Transverse colon (tissue), 4 donors: ENCODE measurements around the gene ANO3. TPM values are rescaled to one million over a fixed set of nuclear protein-coding genes. Genes with fewer than 3 reads are reported as not detected.

Source experiments
- DNase-seq: peaks from one replicate; pipeline ENCODE4 v3.0.0-alpha.2; 2019
- H3K27ac ChIP-seq, 4 donors: fragments of 200-600 bp; sonication (generic); 2 replicates each; pipeline ENCODE4 v1.5.1; 2016 to 2018; ENCODE audit warnings: inconsistent platforms in 4 of 4
- H3K27me3 ChIP-seq: fragments of 200-600 bp; sonication (generic); 2 replicates; pipeline ENCODE4 v1.5.1; 2017; ENCODE audit warnings: inconsistent platforms
- H3K36me3 ChIP-seq, 4 donors: fragments of 200-600 bp; sonication (generic); 2 replicates each; pipeline ENCODE4 v1.5.1; 2017 to 2019; ENCODE audit warnings: inconsistent platforms in 4 of 4
- H3K4me1 ChIP-seq, 4 donors: fragments of 200-600 bp; sonication (generic); 2 replicates each; pipeline ENCODE4 v1.5.1; 2017 to 2020; ENCODE audit warnings: inconsistent platforms in 4 of 4
- H3K4me3 ChIP-seq, 4 donors: fragments of 200-600 bp; sonication (generic); 1 replicate in 1 of 4; 2 replicates in 3 of 4; pipeline versions ENCODE4 v1.5.1 to v1.6.1; 2017 to 2019; ENCODE audit warnings: inconsistent platforms in 4 of 4
- H3K9me3 ChIP-seq, 2 donors: fragments of 200-600 bp; sonication (generic); 2 replicates each; pipeline ENCODE4 v1.5.1; 2017 to 2019; ENCODE audit warnings: inconsistent platforms in 2 of 2
- EP300 ChIP-seq: sonication (generic); formaldehyde crosslinking; IDR thresholded peaks from one replicate; pipeline ENCODE4 v1.6.1; 2017; ENCODE audit warnings: antibody characterized with exemption, low read depth
- POLR2A ChIP-seq: fragments of 450-650 bp; IDR thresholded peaks from one replicate; pipeline ENCODE4 v1.6.1; 2016; ENCODE audit warnings: antibody characterized with exemption, mild to moderate bottlenecking, moderate library complexity
- POLR2AphosphoS5 ChIP-seq, 3 donors: sonication (generic); formaldehyde crosslinking; IDR thresholded peaks; one replicate each; pipeline ENCODE4 v1.6.1; 2016; ENCODE audit warnings: antibody characterized with exemption in 3 of 3
- WGBS, 2 donors: methylation state at CpG; one replicate each; pipeline ENCODE4 v1.1.5; 2018; ENCODE audit warnings: low coverage in 1 of 2; 5-methylcytosine and 5-hydroxymethylcytosine counted together
- in situ Hi-C, 4 donors: fragments of 200-750 bp; cut with MboI; loops; one replicate each; pipeline versions ENCODE4 v1.15.0 to v1.15.1; 2017; ENCODE audit warnings: low sequenced_read_pairs in 3 of 4, low pct_ligation_motif_present in 1 of 4, low pct_unique_long_range_greater_than_20kb in 1 of 4
- intact Hi-C: fragments of 100-400 bp; cut with DNase I; formaldehyde crosslinking; loops from one replicate; pipeline ENCODE4 v1.15.1; 2023; ENCODE audit warnings: low total_unique reads
- total RNA-seq, 4 donors: library from RNA; depleted of rRNA; stranded (reverse); fragments of >200 nt; gene quantifications; one replicate each; pipeline ENCODE4 v1.1.0, GENCODE V29; 2016
- TF ChIP-seq, protein P1 (sequence below), 5 experiments: fragments of 200-600 bp in 3 of 5; fragments of 450-650 bp in 2 of 5; sonication (generic) in 3 of 5; IDR thresholded peaks; 1 replicate in 2 of 5; 2 replicates in 3 of 5; pipeline ENCODE4 v1.5.1; 2016 to 2017; ENCODE audit warnings: antibody characterized with exemption in 5 of 5, inconsistent platforms in 3 of 5, mild to moderate bottlenecking in 2 of 5, moderate library complexity in 1 of 5

The ANO3 gene
- total RNA-seq, 4 donors from 2014 or later, result 0.16 to 0.55 TPM; not detected in 2

DNA sequence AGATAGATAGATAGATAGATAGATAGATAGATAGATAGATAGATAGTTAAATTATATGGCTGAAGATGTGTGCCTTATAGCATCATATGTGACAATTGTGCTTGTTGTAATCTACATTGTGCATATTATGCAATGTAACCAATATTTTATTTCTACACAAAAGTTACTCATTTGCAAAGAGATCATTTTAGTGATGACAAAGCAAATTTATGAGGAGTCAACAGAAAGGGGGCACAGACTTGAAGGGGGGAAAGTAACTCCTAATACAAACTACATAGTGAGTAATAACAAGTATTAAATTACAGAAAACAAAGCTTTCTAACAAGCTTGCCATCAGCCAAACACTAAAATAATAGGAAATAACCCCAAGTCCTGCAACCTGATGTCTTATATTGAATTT is 133.3 kb downstream of the ANO3 start:
- in situ Hi-C loops (no loop called here), intact Hi-C loops (no loop called here)
- Histone ChIP-seq H3K4me3 (no peak overlapping the region), H3K4me1 (no peaks in the 10 kb centered on the region), H3K27ac (no peak overlapping the region), H3K9me3 (no peaks in the 10 kb centered on the region), H3K27me3 (no peaks in the 10 kb centered on the region), H3K36me3 (no peaks in the 10 kb centered on the region)
- no peak for DNase-seq
- TF ChIP-seq POLR2AphosphoS5 (IDR thresholded peaks at IDR 0.05) (no peak), POLR2A (no peak)
- TF ChIP-seq, protein P1, sequence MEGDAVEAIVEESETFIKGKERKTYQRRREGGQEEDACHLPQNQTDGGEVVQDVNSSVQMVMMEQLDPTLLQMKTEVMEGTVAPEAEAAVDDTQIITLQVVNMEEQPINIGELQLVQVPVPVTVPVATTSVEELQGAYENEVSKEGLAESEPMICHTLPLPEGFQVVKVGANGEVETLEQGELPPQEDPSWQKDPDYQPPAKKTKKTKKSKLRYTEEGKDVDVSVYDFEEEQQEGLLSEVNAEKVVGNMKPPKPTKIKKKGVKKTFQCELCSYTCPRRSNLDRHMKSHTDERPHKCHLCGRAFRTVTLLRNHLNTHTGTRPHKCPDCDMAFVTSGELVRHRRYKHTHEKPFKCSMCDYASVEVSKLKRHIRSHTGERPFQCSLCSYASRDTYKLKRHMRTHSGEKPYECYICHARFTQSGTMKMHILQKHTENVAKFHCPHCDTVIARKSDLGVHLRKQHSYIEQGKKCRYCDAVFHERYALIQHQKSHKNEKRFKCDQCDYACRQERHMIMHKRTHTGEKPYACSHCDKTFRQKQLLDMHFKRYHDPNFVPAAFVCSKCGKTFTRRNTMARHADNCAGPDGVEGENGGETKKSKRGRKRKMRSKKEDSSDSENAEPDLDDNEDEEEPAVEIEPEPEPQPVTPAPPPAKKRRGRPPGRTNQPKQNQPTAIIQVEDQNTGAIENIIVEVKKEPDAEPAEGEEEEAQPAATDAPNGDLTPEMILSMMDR (IDR thresholded peaks at IDR 0.05), result no peak

DNA sequence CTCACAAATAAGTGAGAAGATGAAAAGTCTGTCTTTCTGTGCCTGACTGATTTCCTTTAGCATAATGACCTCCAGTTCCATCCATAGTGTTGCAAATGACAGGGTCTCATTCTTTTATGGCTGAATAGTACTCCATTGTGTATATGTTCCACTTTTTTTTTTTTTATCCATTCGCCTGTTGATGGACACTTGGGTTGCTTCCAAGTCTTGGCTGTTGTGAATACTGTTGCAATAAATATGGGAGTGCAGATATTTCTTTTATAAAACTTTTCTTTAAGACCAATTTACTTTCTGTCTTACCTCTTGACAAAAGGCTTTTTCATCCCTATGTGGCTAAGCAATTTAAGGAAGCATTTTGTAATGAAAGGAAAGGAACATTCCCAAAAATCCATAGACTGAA is 135.6 kb downstream of the ANO3 start:
- Histone ChIP-seq H3K4me3 (no peak overlapping the region), H3K9me3 (no peaks in the 10 kb centered on the region), H3K27me3 (no peaks in the 10 kb centered on the region), H3K27ac (no peak overlapping the region), H3K4me1 (no peaks in the 10 kb centered on the region), H3K36me3 (no peaks in the 10 kb centered on the region)
- no peak for DNase-seq
- in situ Hi-C loops (no loop called here), intact Hi-C loops (no loop called here)
- TF ChIP-seq POLR2A, result no peak
- no peak for TF ChIP-seq POLR2AphosphoS5 (IDR thresholded peaks at IDR 0.05)
- no peak for TF ChIP-seq EP300
- TF ChIP-seq, protein P1 (IDR thresholded peaks at IDR 0.05), result no peak
- 15 to 36% methylated on average over 1 of the region's 1 CpG for WGBS, 2 donors

DNA sequence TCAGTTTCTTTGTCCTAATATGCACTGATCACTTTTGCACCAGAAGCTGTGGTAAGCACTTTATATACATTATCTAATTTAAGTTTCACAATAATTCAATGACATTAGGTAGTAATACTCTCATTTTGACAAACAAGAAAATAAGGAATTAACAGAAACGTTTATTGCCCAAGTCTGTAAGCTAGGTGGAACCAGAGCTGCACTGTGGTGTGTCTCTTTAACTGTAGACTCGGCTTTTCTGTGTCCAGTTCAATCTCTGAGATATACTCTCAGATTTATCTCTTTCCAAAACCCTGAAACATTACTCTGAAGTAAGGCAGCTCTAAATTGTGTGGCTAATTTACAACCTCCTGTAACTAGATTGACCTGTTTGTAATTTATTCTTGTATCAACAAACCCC is 139.1 kb downstream of the ANO3 start:
- in situ Hi-C loops (no loop called here), intact Hi-C loops (no loop called here)
- no peaks in the 10 kb centered on the region for H3K27me3 ChIP-seq
- 9 to 17% methylated on average over 2 of the region's 2 CpGs for WGBS, 2 donors
- no peaks in the 10 kb centered on the region for H3K36me3 ChIP-seq
- H3K27ac ChIP-seq, result no peak overlapping the region
- no peak overlapping the region for H3K4me3 ChIP-seq
- no peak for DNase-seq
- no peak for TF ChIP-seq POLR2AphosphoS5 (IDR thresholded peaks at IDR 0.05)
- TF ChIP-seq POLR2A, result no peak
- no peak for TF ChIP-seq EP300
- TF ChIP-seq, protein P1 (IDR thresholded peaks at IDR 0.05), result no peak
- H3K4me1 ChIP-seq, result no peaks in the 10 kb centered on the region
- H3K9me3 ChIP-seq, result no peaks in the 10 kb centered on the region

DNA sequence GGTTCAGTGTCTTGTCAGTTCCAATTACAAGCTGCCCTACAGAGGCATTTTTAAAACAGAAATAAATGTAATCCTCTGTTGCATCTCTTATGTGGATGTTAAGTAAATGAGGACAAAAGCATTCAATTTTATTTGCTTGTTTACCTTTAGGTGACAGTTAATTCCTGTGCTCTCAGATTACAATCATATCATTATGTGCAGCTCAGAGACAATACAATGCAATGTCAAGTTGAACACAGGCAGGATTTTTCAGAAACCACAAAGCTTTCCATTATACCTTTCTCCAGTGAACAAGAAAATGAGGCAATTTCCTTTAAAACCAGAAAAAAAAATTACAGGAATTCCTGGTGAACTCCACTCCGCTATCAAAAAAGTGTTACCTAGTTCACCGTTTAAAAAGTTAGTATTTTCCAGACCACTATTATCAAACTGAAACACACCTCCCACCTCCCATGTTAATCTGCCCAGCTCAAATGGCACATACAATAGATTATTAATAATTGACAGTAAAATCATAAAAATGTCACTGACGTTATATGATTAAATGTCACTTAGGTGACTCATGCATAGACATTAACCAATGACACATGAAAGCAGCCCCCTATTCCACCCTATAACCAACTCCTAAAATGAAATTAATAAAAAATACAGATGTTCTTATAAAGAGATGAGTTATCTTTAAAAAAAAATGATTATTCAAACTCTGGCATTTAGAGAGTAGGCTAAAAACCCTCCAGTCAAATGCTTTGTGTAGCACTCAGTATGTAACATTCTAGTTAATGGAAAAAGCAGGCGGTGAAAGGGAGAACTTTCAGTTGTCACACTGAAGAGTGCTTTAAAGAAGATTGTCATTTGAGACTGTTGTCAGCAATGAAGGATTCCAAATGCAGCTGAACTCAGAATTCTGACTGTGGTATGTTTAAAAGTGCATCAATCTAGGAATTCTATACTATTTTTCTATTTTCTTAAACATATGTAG is 141.6 kb downstream of the ANO3 start:
- Histone ChIP-seq H3K27me3 (no peaks in the 10 kb centered on the region), H3K4me3 (no peak overlapping the region)
- 46 to 58% methylated on average over 4 of the region's 4 CpGs for WGBS, 2 donors

More for the DNA sequence above, 141.6 kb downstream of the ANO3 start:
- Histone ChIP-seq H3K27ac (no peak overlapping the region), H3K4me1 (no peaks in the 10 kb centered on the region), H3K9me3 (no peaks in the 10 kb centered on the region), H3K36me3 (no peaks in the 10 kb centered on the region)
- intact Hi-C loops, result no loop called here
- in situ Hi-C loops, result no loop called here
- DNase-seq, result no peak
- TF ChIP-seq POLR2AphosphoS5 (IDR thresholded peaks at IDR 0.05), result no peak
- TF ChIP-seq, protein P1 (IDR thresholded peaks at IDR 0.05), result no peak
- no peak for TF ChIP-seq POLR2A
- TF ChIP-seq EP300, result no peak
